ENCODE data around the gene TMEM86B.

DNA sequence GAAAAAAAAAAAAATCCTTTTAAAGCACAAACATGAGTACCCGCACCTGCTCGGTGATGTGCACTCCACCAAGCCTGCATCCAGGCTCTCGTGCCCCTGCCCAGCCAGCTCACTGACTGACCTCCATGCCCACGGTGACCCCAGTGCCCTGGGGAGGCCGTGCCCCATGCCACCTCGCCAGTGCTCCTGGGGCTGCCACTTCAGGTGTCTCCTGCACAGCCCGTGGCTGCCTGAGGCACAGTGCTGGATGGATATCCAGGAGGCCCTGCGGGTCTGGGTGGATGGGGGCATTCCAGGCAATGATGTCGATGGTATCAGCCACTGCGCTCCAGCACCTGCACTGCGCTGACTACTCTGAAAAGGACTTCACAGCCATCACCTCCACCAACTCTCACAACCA, 21.3 kb upstream of the TMEM86B start:
- TF ChIP-seq, protein P1, sequence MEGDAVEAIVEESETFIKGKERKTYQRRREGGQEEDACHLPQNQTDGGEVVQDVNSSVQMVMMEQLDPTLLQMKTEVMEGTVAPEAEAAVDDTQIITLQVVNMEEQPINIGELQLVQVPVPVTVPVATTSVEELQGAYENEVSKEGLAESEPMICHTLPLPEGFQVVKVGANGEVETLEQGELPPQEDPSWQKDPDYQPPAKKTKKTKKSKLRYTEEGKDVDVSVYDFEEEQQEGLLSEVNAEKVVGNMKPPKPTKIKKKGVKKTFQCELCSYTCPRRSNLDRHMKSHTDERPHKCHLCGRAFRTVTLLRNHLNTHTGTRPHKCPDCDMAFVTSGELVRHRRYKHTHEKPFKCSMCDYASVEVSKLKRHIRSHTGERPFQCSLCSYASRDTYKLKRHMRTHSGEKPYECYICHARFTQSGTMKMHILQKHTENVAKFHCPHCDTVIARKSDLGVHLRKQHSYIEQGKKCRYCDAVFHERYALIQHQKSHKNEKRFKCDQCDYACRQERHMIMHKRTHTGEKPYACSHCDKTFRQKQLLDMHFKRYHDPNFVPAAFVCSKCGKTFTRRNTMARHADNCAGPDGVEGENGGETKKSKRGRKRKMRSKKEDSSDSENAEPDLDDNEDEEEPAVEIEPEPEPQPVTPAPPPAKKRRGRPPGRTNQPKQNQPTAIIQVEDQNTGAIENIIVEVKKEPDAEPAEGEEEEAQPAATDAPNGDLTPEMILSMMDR (conservative IDR thresholded peaks at IDR 0.05; ENCODE audit: low read depth, low read length), result no peak
- TF ChIP-seq EZH2 (IDR thresholded peaks at IDR 0.05; ENCODE audit: borderline replicate concordance, low read depth, low read length, poor library complexity, severe bottlenecking), result no peak

Measured in A673 (cell line).